ENCODE data around the gene NHP2.

GRCh38 chr5:178113141-178113787, 40.4 kb downstream of the NHP2 start, which contains the start of gene N4BP3:
- TF ChIP-seq ZNF274 (IDR thresholded peaks at IDR 0.05; ENCODE audit: low read depth, low read length) (no peak), YY1 (IDR thresholded peaks at IDR 0.05; ENCODE audit: insufficient read depth, insufficient read length) (no peak)
